Measurements from ENCODE around the gene PKNOX2. TPM values are rescaled to one million over a fixed set of nuclear protein-coding genes. Genes with fewer than 3 reads are reported as not detected.

The PKNOX2 gene
- total and polyA plus RNA-seq, 2 of the 8 experiments (the other 6 are each of a cell fraction or from before 2014, with no cell fraction given) = 2.0 TPM

- H3K27ac ChIP-seq (ENCODE audit: low read depth, low read length) = no peak overlapping the region
Measured at GRCh38 chr11:125155767-125156166, 8.8 kb upstream of the PKNOX2 start.

More at GRCh38 chr11:125155767-125156166, 8.8 kb upstream of the PKNOX2 start:
- no peaks in the 10 kb centered on the region; a peak in 1 of 7 replicates for H3K27me3 ChIP-seq (replicated peaks in 1 of 4; ENCODE audit: control insufficient read depth in 3 of 4, extremely low read depth in 1 of 4, insufficient read depth in 3 of 4, low read length in 3 of 4)
- TF ChIP-seq YY1 (IDR thresholded peaks at IDR 0.05; ENCODE audit: low read depth, low read length) (no peak), CEBPB (IDR thresholded peaks at IDR 0.05; ENCODE audit: low read depth, low read length) (no peak), PHF8 (conservative IDR thresholded peaks at IDR 0.05; ENCODE audit: low read depth, low read length) (no peak), POU5F1 (IDR thresholded peaks at IDR 0.05; ENCODE audit: low read depth, low read length) (no peak), CHD2 (IDR thresholded peaks at IDR 0.05; ENCODE audit: low read length) (no peak), EZH2 (IDR thresholded peaks at IDR 0.05; ENCODE audit: low read depth, low read length, severe bottlenecking) (no peak), RXRA (IDR thresholded peaks at IDR 0.05; ENCODE audit: insufficient read depth, low read depth, low read length) (no peak), SAP30 (IDR thresholded peaks at IDR 0.05; ENCODE audit: insufficient read depth, insufficient replicate concordance, low read length) (no peak), RFX5 (IDR thresholded peaks at IDR 0.05; ENCODE audit: borderline replicate concordance, low read depth, low read length) (no peak), TCF12 (IDR thresholded peaks at IDR 0.05; ENCODE audit: low read depth, low read length) (no peak), KDM4A (IDR thresholded peaks at IDR 0.05; ENCODE audit: low read depth, low read length, severe bottlenecking) (no peak)
- TF ChIP-seq, protein P1, sequence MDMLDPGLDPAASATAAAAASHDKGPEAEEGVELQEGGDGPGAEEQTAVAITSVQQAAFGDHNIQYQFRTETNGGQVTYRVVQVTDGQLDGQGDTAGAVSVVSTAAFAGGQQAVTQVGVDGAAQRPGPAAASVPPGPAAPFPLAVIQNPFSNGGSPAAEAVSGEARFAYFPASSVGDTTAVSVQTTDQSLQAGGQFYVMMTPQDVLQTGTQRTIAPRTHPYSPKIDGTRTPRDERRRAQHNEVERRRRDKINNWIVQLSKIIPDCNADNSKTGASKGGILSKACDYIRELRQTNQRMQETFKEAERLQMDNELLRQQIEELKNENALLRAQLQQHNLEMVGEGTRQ (IDR thresholded peaks at IDR 0.05; ENCODE audit: low read length) = no peak
- WGBS, 2 experiments (ENCODE audit: extremely low coverage in 1 of 2, insufficient coverage in 1 of 2, insufficient read length in 1 of 2, insufficient replicate concordance in 2 of 2, low coverage in 1 of 2, low lambda C conversion rate in 2 of 2, missing lambda C conversion rate in 1 of 2) = 84% methylated on average over 4 of the region's 4 CpGs; no CpG with 5 or more reads in 1 of the 2 experiments
- H4K8ac ChIP-seq (ENCODE audit: extremely low read depth, insufficient read depth, low read length) = no peak overlapping the region
- no peak overlapping the region for H3K9ac ChIP-seq (replicated peaks in 1 of 4; ENCODE audit: extremely low read depth in 1 of 4, low read depth in 3 of 4, low read length in 3 of 4)
- peaks cover 2% of the 10 kb centered on the region; the same call in 1 of the 2 replicates for H3K23me2 ChIP-seq (ENCODE audit: low read depth, low read length)
- no peak overlapping the region for H3K4ac ChIP-seq (replicated peaks; ENCODE audit: insufficient read length, low read depth, low read length)
- peak overlapping the region; percentile 84 for H2BK5ac ChIP-seq (ENCODE audit: low read depth, low read length)
- no peak overlapping the region for H3K14ac ChIP-seq (ENCODE audit: insufficient read length)
- peaks cover 0 to 6% of the 10 kb centered on the region in 2 experiments; a peak in 1 of 4 replicates for H3K9me3 ChIP-seq (ENCODE audit: insufficient read depth in 2 of 2, low read depth in 1 of 2, low read length in 1 of 2)
- peak overlapping the region; percentile 33 for H2BK15ac ChIP-seq (ENCODE audit: low read length)
- no peak overlapping the region for H4K5ac ChIP-seq (ENCODE audit: insufficient read length, low read depth, low read length)
- no peaks in the 10 kb centered on the region for H4K20me1 ChIP-seq (replicated peaks in 1 of 2; ENCODE audit: control insufficient read depth in 1 of 2, insufficient read depth in 2 of 2, low read length in 2 of 2)
- H3K18ac ChIP-seq (ENCODE audit: extremely low read depth, low read length) = no peak overlapping the region
- H3K79me2 ChIP-seq (ENCODE audit: control insufficient read depth in 1 of 2, insufficient read depth in 2 of 2, low read length in 2 of 2) = no peaks in the 10 kb centered on the region; a peak in 1 of 4 replicates
- H2AFZ ChIP-seq (ENCODE audit: low read length) = no peak overlapping the region
- no peak overlapping the region for H2BK20ac ChIP-seq (ENCODE audit: low read length)
- DNase-seq (ENCODE audit: low read depth in 1 of 2, low spot score in 2 of 2) (no peak), FAIRE-seq (no peak)
- no peak overlapping the region for H3K4me2 ChIP-seq (ENCODE audit: insufficient read depth in 1 of 2, low read depth in 2 of 2, low read length in 2 of 2)
- ChIA-PET CTCF (ENCODE audit: partially characterized antibody) (interaction anchor here (1.3 to 5.7 kb wide), 3 partner anchors 15 to 191 kb away, joined by 3 to 42 read pairs (median 39); no protein-coding TSS in a partner anchor), POLR2A (ENCODE audit: partially characterized antibody) (no interaction called here)
- no peak overlapping the region for H3K56ac ChIP-seq (replicated peaks; ENCODE audit: insufficient read length, low read depth, low read length)
- H2BK120ac ChIP-seq (replicated peaks; ENCODE audit: low read depth, low read length) = no peak overlapping the region
- H3K36me3 ChIP-seq (ENCODE audit: control insufficient read depth in 2 of 4, insufficient read depth in 4 of 4, low read length in 3 of 4) = no peaks in the 10 kb centered on the region; a peak in 1 of 8 replicates
- H2BK12ac ChIP-seq (ENCODE audit: low read depth, low read length) = peak overlapping the region; percentile 88; the same call in 1 of the 2 replicates
- H3K79me1 ChIP-seq (ENCODE audit: low read depth, low read length) = no peaks in the 10 kb centered on the region
- H3K4me3 ChIP-seq (ENCODE audit: extremely low read depth in 1 of 4, insufficient read depth in 2 of 4, low read depth in 3 of 4, low read length in 4 of 4) = no peak overlapping the region
- peak overlapping the region; percentile 11 for H4K91ac ChIP-seq (replicated peaks; ENCODE audit: insufficient read length, low read length)
- H3K4me1 ChIP-seq (replicated peaks in 1 of 4; ENCODE audit: control insufficient read depth in 3 of 4, insufficient read depth in 4 of 4, low read length in 3 of 4) = no peaks in the 10 kb centered on the region
- peak overlapping the region; percentile 98; the same call in 1 of the 2 replicates for H2AK5ac ChIP-seq (ENCODE audit: low read depth, low read length)
- no peak overlapping the region for H3K23ac ChIP-seq (ENCODE audit: insufficient read length)

All from H1 (cell line).